ENCODE measurements around the gene SH3D21.

The SH3D21 gene

GRCh38 chr1:36279789-36280296, 26.3 kb upstream of the SH3D21 start:
- no peak overlapping the region for H3K4me3 ChIP-seq (ENCODE audit: low read depth in 1 of 2, low read length in 2 of 2)
- no peaks in the 10 kb centered on the region for H3K27me3 ChIP-seq (ENCODE audit: control insufficient read depth in 1 of 2, insufficient read depth in 2 of 2, low read length in 2 of 2)
- no peak overlapping the region for H3K9ac ChIP-seq (ENCODE audit: low read depth in 1 of 2, low read length in 2 of 2)
- H3K27ac ChIP-seq (ENCODE audit: low read depth, low read length), result no peak overlapping the region
- H3K36me3 ChIP-seq (ENCODE audit: control insufficient read depth in 1 of 2, insufficient read depth in 2 of 2, low read length in 2 of 2), result peaks cover 16 to 21% of the 10 kb centered on the region in 2 donors
- no peaks in the 10 kb centered on the region for H3K9me3 ChIP-seq (ENCODE audit: control insufficient read depth in 1 of 2, low read length in 2 of 2)
- H3K4me1 ChIP-seq (ENCODE audit: control insufficient read depth in 1 of 2, insufficient read depth in 2 of 2, low read length in 2 of 2), result peaks cover 0 to 4% of the 10 kb centered on the region in 2 donors

DNA sequence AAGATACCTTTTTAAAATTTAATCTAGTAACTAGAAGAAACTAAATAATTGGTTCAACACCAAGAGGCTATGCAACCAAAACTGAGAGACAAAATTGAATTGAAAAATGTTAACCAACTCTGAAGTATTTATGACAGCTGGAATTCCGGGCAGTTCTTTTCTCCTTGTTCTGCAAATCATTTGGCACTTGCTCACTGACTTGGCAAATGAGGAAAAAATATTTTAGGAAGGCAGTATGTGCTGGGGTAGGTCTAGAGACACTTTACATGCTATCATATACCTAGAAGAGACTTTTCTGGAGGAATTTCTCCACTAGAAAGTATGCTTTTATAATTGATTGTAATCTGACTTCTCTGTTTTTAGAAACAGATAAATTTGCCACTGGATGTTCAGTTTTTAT, 22.1 kb upstream of the SH3D21 start:
- Histone ChIP-seq H3K36me3 (ENCODE audit: control insufficient read depth in 1 of 2, insufficient read depth in 2 of 2, low read length in 2 of 2) (peaks cover 40 to 59% of the 10 kb centered on the region in 2 donors), H3K27ac (ENCODE audit: low read depth, low read length) (no peak overlapping the region), H3K4me3 (ENCODE audit: low read depth in 1 of 2, low read length in 2 of 2) (no peak overlapping the region), H3K9me3 (ENCODE audit: control insufficient read depth in 1 of 2, low read length in 2 of 2) (no peaks in the 10 kb centered on the region), H3K27me3 (ENCODE audit: control insufficient read depth in 1 of 2, insufficient read depth in 2 of 2, low read length in 2 of 2) (no peaks in the 10 kb centered on the region), H3K4me1 (ENCODE audit: control insufficient read depth in 1 of 2, insufficient read depth in 2 of 2, low read length in 2 of 2) (peaks cover 0 to 4% of the 10 kb centered on the region in 2 donors), H3K9ac (ENCODE audit: low read depth in 1 of 2, low read length in 2 of 2) (no peak overlapping the region)

DNA sequence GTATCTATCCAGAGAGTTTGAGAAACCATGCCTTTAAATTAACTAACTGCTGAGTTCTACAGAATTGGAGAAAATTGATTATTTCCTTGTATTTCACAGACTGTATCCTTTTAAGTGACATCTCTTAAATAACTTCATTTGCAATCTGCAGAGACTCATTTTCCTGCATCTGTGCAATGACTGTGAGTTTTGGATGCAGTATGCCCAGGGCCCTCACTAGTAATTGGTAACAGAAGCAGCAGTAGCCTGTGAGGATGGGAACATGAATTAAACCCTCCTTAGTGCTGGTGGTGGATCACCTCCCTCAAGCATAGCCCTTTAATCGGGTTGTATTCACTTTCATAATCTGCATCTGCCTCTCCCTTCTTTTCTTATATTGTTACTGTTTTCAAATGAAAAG, 21.7 kb upstream of the SH3D21 start:
- Histone ChIP-seq H3K27me3 (ENCODE audit: control insufficient read depth in 1 of 2, insufficient read depth in 2 of 2, low read length in 2 of 2) (no peaks in the 10 kb centered on the region), H3K9me3 (ENCODE audit: control insufficient read depth in 1 of 2, low read length in 2 of 2) (no peaks in the 10 kb centered on the region), H3K36me3 (ENCODE audit: control insufficient read depth in 1 of 2, insufficient read depth in 2 of 2, low read length in 2 of 2) (peaks cover 42 to 63% of the 10 kb centered on the region in 2 donors), H3K9ac (ENCODE audit: low read depth in 1 of 2, low read length in 2 of 2) (no peak overlapping the region), H3K4me3 (ENCODE audit: low read depth in 1 of 2, low read length in 2 of 2) (no peak overlapping the region), H3K4me1 (ENCODE audit: control insufficient read depth in 1 of 2, insufficient read depth in 2 of 2, low read length in 2 of 2) (peaks cover 0 to 4% of the 10 kb centered on the region in 2 donors), H3K27ac (ENCODE audit: low read depth, low read length) (no peak overlapping the region)

- no peak overlapping the region for H3K4me3 ChIP-seq (ENCODE audit: low read depth in 1 of 2, low read length in 2 of 2)
- H3K27ac ChIP-seq (ENCODE audit: low read depth, low read length), result no peak overlapping the region
- no peak overlapping the region for H3K9ac ChIP-seq (ENCODE audit: low read depth in 1 of 2, low read length in 2 of 2)
- H3K36me3 ChIP-seq (ENCODE audit: control insufficient read depth in 1 of 2, insufficient read depth in 2 of 2, low read length in 2 of 2), result peaks cover 47 to 73% of the 10 kb centered on the region in 2 donors
- H3K9me3 ChIP-seq (ENCODE audit: control insufficient read depth in 1 of 2, low read length in 2 of 2), result no peaks in the 10 kb centered on the region
- H3K27me3 ChIP-seq (ENCODE audit: control insufficient read depth in 1 of 2, insufficient read depth in 2 of 2, low read length in 2 of 2), result no peaks in the 10 kb centered on the region
- H3K4me1 ChIP-seq (ENCODE audit: control insufficient read depth in 1 of 2, insufficient read depth in 2 of 2, low read length in 2 of 2), result no peaks in the 10 kb centered on the region
These were observed 20.6 kb upstream of the SH3D21 start for GRCh38 chr1:36285443-36286101.

GRCh38 chr1:36286802-36287201, 19.4 kb upstream of the SH3D21 start:
- H3K27me3 ChIP-seq (ENCODE audit: control insufficient read depth in 1 of 2, insufficient read depth in 2 of 2, low read length in 2 of 2), result no peaks in the 10 kb centered on the region
- H3K27ac ChIP-seq (ENCODE audit: low read depth, low read length), result no peak overlapping the region
- H3K36me3 ChIP-seq (ENCODE audit: control insufficient read depth in 1 of 2, insufficient read depth in 2 of 2, low read length in 2 of 2), result peaks cover 56 to 85% of the 10 kb centered on the region in 2 donors
- H3K4me3 ChIP-seq (ENCODE audit: low read depth in 1 of 2, low read length in 2 of 2), result no peak overlapping the region
- H3K4me1 ChIP-seq (ENCODE audit: control insufficient read depth in 1 of 2, insufficient read depth in 2 of 2, low read length in 2 of 2), result no peaks in the 10 kb centered on the region
- no peak overlapping the region for H3K9ac ChIP-seq (ENCODE audit: low read depth in 1 of 2, low read length in 2 of 2)
- no peaks in the 10 kb centered on the region for H3K9me3 ChIP-seq (ENCODE audit: control insufficient read depth in 1 of 2, low read length in 2 of 2)

DNA sequence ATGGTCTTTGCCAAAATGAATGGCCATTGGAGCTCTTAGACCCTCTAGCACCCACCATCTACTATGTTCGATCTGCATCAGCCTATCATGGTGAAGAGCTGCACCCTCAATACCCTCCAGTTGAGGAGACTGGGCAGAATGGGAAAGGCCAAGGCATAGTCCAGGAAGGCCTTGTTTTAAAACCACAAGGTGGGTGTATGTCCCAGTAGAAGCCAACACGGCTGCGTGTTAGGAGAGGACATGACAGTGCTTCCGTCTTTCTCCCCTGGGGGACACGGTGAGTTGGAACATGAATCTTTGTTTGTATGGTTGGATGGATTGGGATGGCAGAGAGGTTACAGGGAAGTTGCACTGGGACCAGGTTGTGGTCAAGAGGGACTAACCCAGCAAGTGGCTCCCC, 18.6 kb upstream of the SH3D21 start:
- Histone ChIP-seq H3K9me3 (ENCODE audit: control insufficient read depth in 1 of 2, low read length in 2 of 2) (no peaks in the 10 kb centered on the region), H3K9ac (ENCODE audit: low read depth in 1 of 2, low read length in 2 of 2) (no peak overlapping the region), H3K4me1 (ENCODE audit: control insufficient read depth in 1 of 2, insufficient read depth in 2 of 2, low read length in 2 of 2) (no peaks in the 10 kb centered on the region), H3K4me3 (ENCODE audit: low read depth in 1 of 2, low read length in 2 of 2) (no peak overlapping the region), H3K27ac (ENCODE audit: low read depth, low read length) (no peak overlapping the region), H3K27me3 (ENCODE audit: control insufficient read depth in 1 of 2, insufficient read depth in 2 of 2, low read length in 2 of 2) (no peaks in the 10 kb centered on the region), H3K36me3 (ENCODE audit: control insufficient read depth in 1 of 2, insufficient read depth in 2 of 2, low read length in 2 of 2) (peaks cover 55 to 89% of the 10 kb centered on the region in 2 donors)

DNA sequence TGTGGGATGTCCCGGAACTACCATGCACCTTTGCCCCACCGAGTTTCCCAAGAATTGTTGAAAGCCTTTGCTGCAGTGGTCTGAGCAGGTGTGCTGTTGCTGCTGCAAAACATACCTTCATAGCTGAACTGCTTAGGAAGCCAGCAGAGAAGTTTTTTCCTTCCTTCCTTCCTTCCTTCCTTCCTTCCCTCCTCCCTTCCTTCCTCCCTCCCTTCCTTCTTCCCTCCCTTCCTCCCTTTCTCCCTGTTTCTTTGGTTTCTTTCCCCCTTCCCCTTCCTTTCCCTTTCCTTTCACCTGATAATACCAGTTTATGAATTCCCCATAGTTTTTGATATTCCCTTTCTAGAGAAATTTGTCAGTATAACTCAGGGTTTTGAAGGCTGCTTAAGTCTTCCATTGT, 10.8 kb upstream of the SH3D21 start:
- no peak overlapping the region for H3K4me3 ChIP-seq (ENCODE audit: low read depth in 1 of 2, low read length in 2 of 2)
- no peaks in the 10 kb centered on the region for H3K9me3 ChIP-seq (ENCODE audit: control insufficient read depth in 1 of 2, low read length in 2 of 2)
- H3K4me1 ChIP-seq (ENCODE audit: control insufficient read depth in 1 of 2, insufficient read depth in 2 of 2, low read length in 2 of 2), result peaks cover 3 to 5% of the 10 kb centered on the region in 2 donors
- no peaks in the 10 kb centered on the region for H3K27me3 ChIP-seq (ENCODE audit: control insufficient read depth in 1 of 2, insufficient read depth in 2 of 2, low read length in 2 of 2)
- H3K27ac ChIP-seq (ENCODE audit: low read depth, low read length), result no peak overlapping the region
- H3K9ac ChIP-seq (ENCODE audit: low read depth in 1 of 2, low read length in 2 of 2), result no peak overlapping the region
- H3K36me3 ChIP-seq (ENCODE audit: control insufficient read depth in 1 of 2, insufficient read depth in 2 of 2, low read length in 2 of 2), result peaks cover 30 to 86% of the 10 kb centered on the region in 2 donors

DNA sequence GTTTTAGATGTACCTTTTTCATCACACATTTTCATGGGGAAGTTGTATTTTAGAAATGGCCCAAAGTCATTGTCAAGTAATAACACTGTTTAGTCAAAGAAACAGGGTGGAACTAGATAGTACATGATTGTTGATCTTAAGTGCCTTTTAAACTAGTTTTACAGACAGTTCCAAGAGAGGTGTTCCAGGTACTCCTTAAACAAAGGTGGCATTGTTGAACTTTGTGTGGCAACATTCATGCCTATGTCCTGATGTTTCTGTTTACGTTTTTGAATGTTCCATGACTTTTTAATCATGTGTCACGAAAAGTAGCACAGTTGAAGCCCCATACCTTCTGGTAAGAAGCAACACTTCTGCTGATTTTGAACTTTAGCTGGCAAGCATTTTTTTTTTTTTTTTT, 9.1 kb upstream of the SH3D21 start:
- peaks cover 35 to 86% of the 10 kb centered on the region in 2 donors for H3K36me3 ChIP-seq (ENCODE audit: control insufficient read depth in 1 of 2, insufficient read depth in 2 of 2, low read length in 2 of 2)
- no peaks in the 10 kb centered on the region for H3K27me3 ChIP-seq (ENCODE audit: control insufficient read depth in 1 of 2, insufficient read depth in 2 of 2, low read length in 2 of 2)
- H3K27ac ChIP-seq (ENCODE audit: low read depth, low read length), result no peak overlapping the region
- no peaks in the 10 kb centered on the region for H3K9me3 ChIP-seq (ENCODE audit: control insufficient read depth in 1 of 2, low read length in 2 of 2)
- H3K4me3 ChIP-seq (ENCODE audit: low read depth in 1 of 2, low read length in 2 of 2), result no peak overlapping the region
- H3K9ac ChIP-seq (ENCODE audit: low read depth in 1 of 2, low read length in 2 of 2), result no peak overlapping the region
- peaks cover 4 to 12% of the 10 kb centered on the region in 2 donors for H3K4me1 ChIP-seq (ENCODE audit: control insufficient read depth in 1 of 2, insufficient read depth in 2 of 2, low read length in 2 of 2)

DNA sequence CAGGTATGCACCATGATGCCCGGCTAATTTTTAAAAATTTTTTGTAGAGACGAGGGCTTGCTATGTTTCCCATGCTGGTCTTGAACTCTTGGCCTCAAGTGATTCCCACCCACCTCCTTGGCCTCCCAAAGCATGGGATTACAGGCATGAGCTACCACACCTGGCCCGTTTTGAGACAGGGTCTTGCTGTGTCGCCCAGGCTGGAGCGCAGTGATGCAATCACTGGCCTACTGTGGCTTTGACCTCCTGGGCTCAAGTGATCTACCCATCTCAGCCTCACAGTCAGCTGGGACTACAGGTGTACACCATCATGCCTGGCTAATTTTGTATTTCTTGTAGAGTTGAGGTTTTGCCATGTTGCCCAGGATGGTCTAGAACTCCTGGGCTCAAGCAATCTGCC, 7.5 kb upstream of the SH3D21 start:
- H3K4me1 ChIP-seq (ENCODE audit: control insufficient read depth in 1 of 2, insufficient read depth in 2 of 2, low read length in 2 of 2), result peaks cover 4 to 12% of the 10 kb centered on the region in 2 donors
- no peak overlapping the region for H3K27ac ChIP-seq (ENCODE audit: low read depth, low read length)
- no peaks in the 10 kb centered on the region for H3K9me3 ChIP-seq (ENCODE audit: control insufficient read depth in 1 of 2, low read length in 2 of 2)
- H3K9ac ChIP-seq (ENCODE audit: low read depth in 1 of 2, low read length in 2 of 2), result no peak overlapping the region
- H3K27me3 ChIP-seq (ENCODE audit: control insufficient read depth in 1 of 2, insufficient read depth in 2 of 2, low read length in 2 of 2), result no peaks in the 10 kb centered on the region
- peaks cover 39 to 87% of the 10 kb centered on the region in 2 donors for H3K36me3 ChIP-seq (ENCODE audit: control insufficient read depth in 1 of 2, insufficient read depth in 2 of 2, low read length in 2 of 2)
- no peak overlapping the region for H3K4me3 ChIP-seq (ENCODE audit: low read depth in 1 of 2, low read length in 2 of 2)

DNA sequence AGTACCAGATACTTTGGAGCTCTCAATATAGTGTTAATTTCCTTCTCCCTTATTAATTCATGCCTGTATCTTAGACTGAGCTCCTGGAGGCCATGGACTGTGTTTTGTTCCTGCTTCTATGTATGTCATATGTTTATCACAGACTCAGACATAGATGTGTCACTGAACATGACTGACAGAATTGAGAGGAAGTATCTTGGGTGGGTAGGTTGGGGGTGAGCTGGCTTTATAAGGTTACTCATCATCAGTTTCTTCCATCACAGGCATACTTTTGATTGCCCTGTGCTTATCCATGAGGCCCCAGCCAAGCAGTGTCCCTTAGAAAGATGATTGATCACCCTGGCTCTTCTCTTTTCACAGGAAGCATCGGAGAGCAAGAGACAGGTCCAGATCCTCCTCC, 5.6 kb upstream of the SH3D21 start:
- peak overlapping the region; percentile 54 for H3K27ac ChIP-seq (ENCODE audit: low read depth, low read length)
- H3K27me3 ChIP-seq (ENCODE audit: control insufficient read depth in 1 of 2, insufficient read depth in 2 of 2, low read length in 2 of 2), result no peaks in the 10 kb centered on the region
- H3K4me1 ChIP-seq (ENCODE audit: control insufficient read depth in 1 of 2, insufficient read depth in 2 of 2, low read length in 2 of 2), result peaks cover 9 to 19% of the 10 kb centered on the region in 2 donors
- H3K9ac ChIP-seq (ENCODE audit: low read depth in 1 of 2, low read length in 2 of 2), result peak overlapping the region in 1 of 2 donors; percentile 29
- H3K4me3 ChIP-seq (ENCODE audit: low read depth in 1 of 2, low read length in 2 of 2), result peak overlapping the region in 1 of 2 donors; percentile 4
- H3K9me3 ChIP-seq (ENCODE audit: control insufficient read depth in 1 of 2, low read length in 2 of 2), result no peaks in the 10 kb centered on the region
- peaks cover 37 to 79% of the 10 kb centered on the region in 2 donors for H3K36me3 ChIP-seq (ENCODE audit: control insufficient read depth in 1 of 2, insufficient read depth in 2 of 2, low read length in 2 of 2)
